Right atrium auricular region (tissue), 2 donors: ENCODE measurements around the gene PDE2A. TPM values are rescaled to one million over a fixed set of nuclear protein-coding genes. Genes with fewer than 3 reads are reported as not detected.

Source experiments
- DNase-seq: peaks from one replicate; pipeline ENCODE4 v3.0.0-alpha.2; 2019; ENCODE audit warnings: low spot score
- H3K27ac ChIP-seq, 2 donors: fragments of 200-600 bp; sonication (generic); 1 replicate in 1 of 2; 2 replicates in 1 of 2; pipeline ENCODE4 v1.5.1; 2016 to 2019
- H3K27me3 ChIP-seq, 2 donors: fragments of 200-600 bp; sonication (generic); one replicate each; pipeline versions ENCODE4 v1.5.1 to v1.6.0; 2017 to 2019
- H3K36me3 ChIP-seq: fragments of 200-600 bp; sonication (generic); one replicate; pipeline ENCODE4 v1.5.1; 2016
- H3K4me1 ChIP-seq, 2 donors: fragments of 200-600 bp; sonication (generic); one replicate each; pipeline versions ENCODE4 v1.5.1 to v1.6.0; 2017 to 2019
- H3K4me3 ChIP-seq, 2 donors: fragments of 200-600 bp; sonication (generic); 1 replicate in 1 of 2; 2 replicates in 1 of 2; pipeline ENCODE4 v1.5.1; 2017 to 2019; ENCODE audit warnings: mild to moderate bottlenecking in 1 of 2, moderate library complexity in 1 of 2
- H3K9me3 ChIP-seq, 2 donors: fragments of 200-600 bp; sonication (generic); one replicate each; pipeline ENCODE4 v1.5.1; 2019
- total RNA-seq, 2 donors: library from RNA; depleted of rRNA; stranded (reverse); fragments of >200 nt; gene quantifications; one replicate each; pipeline ENCODE4 v1.1.0, GENCODE V29; 2016
- TF ChIP-seq, protein P1 (sequence below), 2 donors: fragments of 200-600 bp; sonication (generic); IDR thresholded peaks; one replicate each; pipeline ENCODE4 v1.5.1; 2019; ENCODE audit warnings: antibody characterized with exemption in 2 of 2

The PDE2A gene
- total RNA-seq, 2 donors from 2014 or later = 23.1 to 34.2 TPM

DNA sequence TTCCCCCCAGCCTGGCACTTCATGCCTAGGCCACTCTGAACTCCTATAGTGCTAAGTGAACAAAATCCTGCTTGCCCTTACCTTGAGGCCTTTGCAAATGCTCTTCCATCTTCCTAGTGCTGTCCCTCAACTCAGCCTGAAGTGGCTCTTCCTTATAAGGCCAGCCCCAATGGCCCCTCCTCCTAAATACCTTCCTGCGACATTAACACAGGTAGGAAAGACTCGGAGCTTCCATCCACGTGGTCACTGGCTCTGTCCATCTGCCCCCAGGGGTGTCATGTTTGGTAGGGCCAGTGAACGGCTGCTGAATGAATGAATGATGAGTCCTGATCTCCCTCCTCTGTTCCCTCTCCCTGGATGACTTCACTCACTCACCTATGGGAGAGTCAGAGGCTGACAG lies 4.2 kb downstream of the PDE2A start:
- H3K36me3 ChIP-seq = no peaks in the 10 kb centered on the region
- no peak overlapping the region for H3K4me3 ChIP-seq
- peaks cover 0 to 17% of the 10 kb centered on the region in 2 donors for H3K27me3 ChIP-seq
- no peak for DNase-seq
- peaks cover 0 to 9% of the 10 kb centered on the region in 2 donors for H3K4me1 ChIP-seq
- no peak overlapping the region for H3K27ac ChIP-seq
- H3K9me3 ChIP-seq = peaks cover 0 to 8% of the 10 kb centered on the region in 2 donors
- TF ChIP-seq, protein P1, sequence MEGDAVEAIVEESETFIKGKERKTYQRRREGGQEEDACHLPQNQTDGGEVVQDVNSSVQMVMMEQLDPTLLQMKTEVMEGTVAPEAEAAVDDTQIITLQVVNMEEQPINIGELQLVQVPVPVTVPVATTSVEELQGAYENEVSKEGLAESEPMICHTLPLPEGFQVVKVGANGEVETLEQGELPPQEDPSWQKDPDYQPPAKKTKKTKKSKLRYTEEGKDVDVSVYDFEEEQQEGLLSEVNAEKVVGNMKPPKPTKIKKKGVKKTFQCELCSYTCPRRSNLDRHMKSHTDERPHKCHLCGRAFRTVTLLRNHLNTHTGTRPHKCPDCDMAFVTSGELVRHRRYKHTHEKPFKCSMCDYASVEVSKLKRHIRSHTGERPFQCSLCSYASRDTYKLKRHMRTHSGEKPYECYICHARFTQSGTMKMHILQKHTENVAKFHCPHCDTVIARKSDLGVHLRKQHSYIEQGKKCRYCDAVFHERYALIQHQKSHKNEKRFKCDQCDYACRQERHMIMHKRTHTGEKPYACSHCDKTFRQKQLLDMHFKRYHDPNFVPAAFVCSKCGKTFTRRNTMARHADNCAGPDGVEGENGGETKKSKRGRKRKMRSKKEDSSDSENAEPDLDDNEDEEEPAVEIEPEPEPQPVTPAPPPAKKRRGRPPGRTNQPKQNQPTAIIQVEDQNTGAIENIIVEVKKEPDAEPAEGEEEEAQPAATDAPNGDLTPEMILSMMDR (IDR thresholded peaks at IDR 0.05) = no peak

DNA sequence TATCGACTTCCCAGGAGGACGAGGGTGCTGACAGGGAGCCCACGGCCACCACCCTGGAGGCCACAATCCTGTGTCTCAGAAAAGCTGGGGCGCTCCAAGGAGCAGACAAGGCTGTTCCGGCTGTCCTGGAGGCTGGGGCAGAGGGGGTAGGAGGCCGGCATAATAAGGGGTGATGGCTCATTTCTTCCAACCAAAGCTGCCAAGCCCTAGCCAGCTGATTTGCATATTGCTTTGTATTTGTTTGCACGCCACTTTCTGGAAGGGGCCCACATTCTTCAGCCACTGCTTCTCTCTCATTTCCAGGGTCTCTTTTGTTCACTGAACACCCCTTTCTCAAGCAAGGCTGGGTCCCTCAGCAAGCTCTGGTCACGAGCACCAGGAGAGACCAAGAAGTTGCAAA lies 4.7 kb downstream of the PDE2A start:
- TF ChIP-seq, protein P1 (IDR thresholded peaks at IDR 0.05) = no peak
- Histone ChIP-seq H3K27me3 (peaks cover 0 to 12% of the 10 kb centered on the region in 2 donors), H3K4me1 (peaks cover 0 to 9% of the 10 kb centered on the region in 2 donors), H3K36me3 (no peaks in the 10 kb centered on the region), H3K4me3 (no peak overlapping the region), H3K27ac (no peak overlapping the region), H3K9me3 (peaks cover 0 to 8% of the 10 kb centered on the region in 2 donors)
- DNase-seq = no peak

DNA sequence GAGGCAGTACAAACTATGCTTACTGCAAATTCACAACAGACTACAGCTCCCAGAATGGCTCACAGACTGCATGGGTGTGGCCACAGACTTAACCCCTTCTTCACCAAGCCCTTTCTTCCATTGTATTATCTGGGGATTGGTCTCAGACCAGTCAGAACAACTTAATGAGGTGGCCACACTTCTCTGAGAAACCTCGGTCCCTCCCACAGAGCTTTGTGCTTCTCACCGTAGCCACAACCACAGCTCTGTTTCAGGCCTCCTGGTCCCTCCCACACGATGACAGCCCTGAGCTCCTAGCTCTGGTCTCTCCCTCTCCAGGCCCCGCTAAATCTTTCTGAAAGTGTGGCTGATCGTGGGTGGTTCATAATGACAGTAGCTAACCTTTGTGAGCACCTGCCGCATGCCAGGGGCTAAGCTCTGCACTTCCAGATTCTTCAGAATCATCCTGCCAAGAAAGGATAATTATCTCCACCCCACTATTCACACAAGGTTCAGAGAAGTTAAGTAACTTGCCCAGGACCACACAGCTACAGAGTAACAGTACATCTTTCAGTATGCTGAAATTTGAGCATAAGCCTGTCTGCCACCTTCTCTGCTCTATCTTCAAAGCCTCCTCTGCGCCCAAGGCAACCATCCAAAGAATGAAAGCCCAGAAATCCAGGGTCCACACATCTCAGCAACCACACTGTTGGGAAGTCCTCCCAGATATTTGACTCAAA lies 5.4 kb downstream of the PDE2A start:
- no peak for DNase-seq
- TF ChIP-seq, protein P1 (IDR thresholded peaks at IDR 0.05) = no peak

DNA sequence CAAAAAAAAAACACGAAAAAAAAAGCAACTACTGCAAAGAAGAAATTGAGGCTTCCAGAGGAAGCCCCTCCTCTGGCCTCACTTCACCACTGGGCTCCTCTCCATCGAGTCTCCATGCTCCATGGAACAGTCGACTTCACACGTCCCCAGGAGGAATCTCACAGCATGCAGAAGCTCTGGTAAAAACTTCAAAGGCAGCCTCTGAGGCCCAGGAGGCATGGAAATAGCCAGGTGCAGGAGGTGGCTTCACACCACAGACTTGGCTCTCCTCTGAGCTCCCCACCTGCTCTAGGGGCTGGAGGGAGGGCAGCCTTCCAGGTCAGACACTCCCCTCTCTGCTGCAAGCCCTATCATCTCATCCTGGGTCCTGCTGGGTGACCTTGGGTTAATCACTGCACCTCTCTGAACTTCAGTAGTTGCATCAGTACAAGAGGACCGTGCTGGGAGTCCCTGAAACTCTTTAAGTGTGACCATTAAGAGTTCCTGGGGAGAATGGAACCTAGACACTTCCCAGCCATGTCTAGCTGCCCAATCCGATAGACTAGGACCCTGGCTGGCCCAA lies 8.2 kb downstream of the PDE2A start:
- H3K4me3 ChIP-seq = no peak overlapping the region
- no peaks in the 10 kb centered on the region for H3K27me3 ChIP-seq
- peaks cover 0 to 8% of the 10 kb centered on the region in 2 donors for H3K9me3 ChIP-seq
- no peaks in the 10 kb centered on the region for H3K36me3 ChIP-seq
- DNase-seq = no peak
- TF ChIP-seq, protein P1 (IDR thresholded peaks at IDR 0.05) = no peak
- H3K27ac ChIP-seq = no peak overlapping the region
- peaks cover 0 to 9% of the 10 kb centered on the region in 2 donors for H3K4me1 ChIP-seq

More for the DNA sequence above, 5.4 kb downstream of the PDE2A start:
- Histone ChIP-seq H3K36me3 (no peaks in the 10 kb centered on the region), H3K27ac (no peak overlapping the region), H3K9me3 (peaks cover 0 to 8% of the 10 kb centered on the region in 2 donors), H3K27me3 (peaks cover 0 to 8% of the 10 kb centered on the region in 2 donors), H3K4me1 (peaks cover 0 to 9% of the 10 kb centered on the region in 2 donors), H3K4me3 (no peak overlapping the region)

DNA sequence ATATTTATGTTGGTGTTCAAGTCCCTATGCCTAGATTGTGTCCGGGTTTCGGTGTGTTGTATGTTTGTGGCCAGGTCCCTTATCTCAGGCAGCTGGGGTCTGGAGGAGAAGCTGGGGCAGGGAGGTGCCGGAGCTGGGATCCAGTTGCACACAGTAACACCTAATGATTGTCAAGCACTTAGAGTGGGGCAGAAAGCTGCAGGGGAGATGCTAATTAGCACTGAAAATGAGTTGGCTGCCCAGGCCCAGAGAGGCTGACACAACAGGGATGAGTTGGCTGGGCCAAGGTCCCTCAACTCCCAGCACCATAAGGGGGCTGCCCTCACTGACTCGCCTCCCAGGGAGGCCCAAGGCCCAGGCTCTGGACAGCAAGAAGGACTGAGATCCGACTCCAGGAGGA lies 12.2 kb downstream of the PDE2A start:
- DNase-seq = no peak
- no peak overlapping the region for H3K27ac ChIP-seq

More for the DNA sequence above, 12.2 kb downstream of the PDE2A start:
- H3K27me3 ChIP-seq = no peaks in the 10 kb centered on the region
- no peaks in the 10 kb centered on the region for H3K4me1 ChIP-seq
- H3K9me3 ChIP-seq = no peaks in the 10 kb centered on the region
- H3K36me3 ChIP-seq = no peaks in the 10 kb centered on the region
- H3K4me3 ChIP-seq = no peak overlapping the region
- TF ChIP-seq, protein P1 (IDR thresholded peaks at IDR 0.05) = no peak
